Heart left ventricle (tissue), 13 donors: ENCODE data around the gene OXCT1.

ENCODE experiments used
- CTCF ChIP-seq, 12 donors: fragments of 200-600 bp; sonication (generic) in 4 of 12; IDR thresholded peaks; one replicate each; pipeline versions ENCODE4 v1.5.0 to v1.8.0; 2018 to 2022; ENCODE audit warnings: antibody characterized with exemption in 12 of 12, mild to moderate bottlenecking in 5 of 12
- POLR2A ChIP-seq, 2 donors: fragments of 450-650 bp; IDR thresholded peaks; one replicate each; pipeline ENCODE4 v1.6.1; 2017; ENCODE audit warnings: antibody characterized with exemption in 2 of 2, mild to moderate bottlenecking in 2 of 2, moderate library complexity in 2 of 2
- donor health status: ischemic (EF 13 %, LVEDD 7.1; RV severe dilation, severe dysfunction).
- donor health status: DM: no; HTN: yes; CAD: no.
- donor health status: DM: no; HTN: no; CAD: no.
- donor health status: ischemic (EF 25% LVEDD 6.9; RV normal size, moderate dysfunction).
- donor health status: ischemic (EF 25% LVEDD 5.7; RV mildly dilated, moderate dysfunction).
- donor health status: ischemic (EF 35%, LVEDD 5.7; RV mildly dilated, moderate dysfunction).
- donor health status: nonischemic (EF 11% LVEDD 7.7; RV severe dilation, severe dysfunction).
- donor health status: DM: yes; HTN: yes; CAD: no.
- donor health status: PGD.
- donor health status: ischemic (EF 29% LVEDD 5.4; RV normal size, mild dysfunction).
- donor health status: nonischemic (EF 23%, LVEDD 6.1; RV moderate dilation, normal function).

- no peak for TF ChIP-seq CTCF (IDR thresholded peaks at IDR 0.05)
- TF ChIP-seq POLR2A (IDR thresholded peaks at IDR 0.05), result no peak
These were observed 21.8 kb upstream of the OXCT1 start for GRCh38 chr5:41892031-41892430.
